K562 (cell line): Measurements from ENCODE around the gene CACNG3. TPM values are rescaled to one million over a fixed set of nuclear protein-coding genes. Genes with fewer than 3 reads are reported as not detected.

Experiments
- ELK1 ChIP-seq: sonication (generic); formaldehyde crosslinking; IDR thresholded peaks from 2 replicates; pipeline ENCODE4 v1.8.1; 2022; ENCODE audit warnings: missing genetic modification reagents
- EP400 ChIP-seq: fragments of 450-650 bp; IDR thresholded peaks from 2 replicates; pipeline ENCODE4 v1.6.1; 2017; ENCODE audit warnings: antibody characterized with exemption, mild to moderate bottlenecking, moderate library complexity
- HLTF ChIP-seq: fragments of 450-650 bp; IDR thresholded peaks from 2 replicates; pipeline ENCODE4 v1.6.1; 2016
- KAT7 ChIP-seq: sonication (generic); formaldehyde crosslinking; IDR thresholded peaks from 2 replicates; pipeline ENCODE4 v1.8.0; 2022; ENCODE audit warnings: missing genetic modification reagents, mild to moderate bottlenecking, borderline replicate concordance
- RERE ChIP-seq: sonication (generic); formaldehyde crosslinking; IDR thresholded peaks from 2 replicates; pipeline ENCODE4 v1.8.0; 2023; ENCODE audit warnings: missing genetic modification reagents, mild to moderate bottlenecking, borderline replicate concordance
- TRIM24 ChIP-seq, 2 experiments: fragments of 450-650 bp; IDR thresholded peaks; 2 replicates each; pipeline ENCODE4 v1.6.1; 2016
- ZNF512 ChIP-seq: IDR thresholded peaks from 2 replicates; pipeline ENCODE4 v1.6.1; 2016; ENCODE audit warnings: missing genetic modification characterization, missing compliant biosample characterization
- ZNF707 ChIP-seq: fragments of 250-450 bp; sonication (Bioruptor Pico); conservative IDR thresholded peaks from 2 replicates; pipeline ENCODE4 v1.8.0; 2022; ENCODE audit warnings: inconsistent platforms, mild to moderate bottlenecking, moderate library complexity
- polyA plus RNA-seq, 8 experiments: library from polyadenylated mRNA; depleted of rRNA in 4 of 8; stranded (reverse) in 5 of 8; unstranded in 3 of 8; fragments of >200 nt; fragmentation: Nextera tagmentation in 2 of 8; fragmentation: Illumina TruSeq in 1 of 8; extraction: Ambion mirVana in 2 of 8; extraction: Trizol in 1 of 8; gene quantifications; 2 replicates each; pipeline versions ENCODE4 v1.2.1 to v1.2.3, GENCODE V29; 2011 to 2014; ENCODE audit warnings: inconsistent platforms in 1 of 8, missing spikeins in 1 of 8
- total RNA-seq, 7 experiments: library from RNA; depleted of rRNA in 6 of 7; stranded (reverse); fragments of >200 nt in 6 of 7; fragmentation: Illumina TruSeq in 2 of 7; extraction: Trizol in 2 of 7; gene quantifications; 2 replicates each; pipeline versions ENCODE4 v1.2.1 to v1.2.3, GENCODE V29; 2011 to 2021; ENCODE audit warnings: low replicate concordance in 1 of 7

Gene CACNG3
- total and polyA plus RNA-seq, 9 of the 15 experiments (the other 6 are each of a cell fraction or from before 2014, with no cell fraction given): not detected

GRCh38 chr16:24216961-24217360 lies 39.2 kb upstream of the CACNG3 start (continued):
- no peak for TF ChIP-seq ELK1 (CRISPR knock-in tag)
- TF ChIP-seq TRIM24 (IDR thresholded peaks at IDR 0.05): no peak
- no peak for TF ChIP-seq RERE (CRISPR knock-in tag)
- no peak for TF ChIP-seq ZNF707
- no peak for TF ChIP-seq KAT7
- 0 out of 2 replicates have a peak, but pooled peaks have one; percentile 4 for TF ChIP-seq EP400
- TF ChIP-seq HLTF: 0 out of 2 replicates have a peak, but pooled peaks have one; percentile 32
- peak; percentile 82 for TF ChIP-seq ZNF512 (tag)
